Measurements from ENCODE around the gene GRK5.
A peak's percentile ranks its signal among the peaks of the same experiment; 100 is the strongest.
"Not testable (repeated sequence)": the region's sequence is repeated elsewhere in the genome, so short reads cannot be mapped to it uniquely, and the experiment has no call there.

Gene GRK5

DNA sequence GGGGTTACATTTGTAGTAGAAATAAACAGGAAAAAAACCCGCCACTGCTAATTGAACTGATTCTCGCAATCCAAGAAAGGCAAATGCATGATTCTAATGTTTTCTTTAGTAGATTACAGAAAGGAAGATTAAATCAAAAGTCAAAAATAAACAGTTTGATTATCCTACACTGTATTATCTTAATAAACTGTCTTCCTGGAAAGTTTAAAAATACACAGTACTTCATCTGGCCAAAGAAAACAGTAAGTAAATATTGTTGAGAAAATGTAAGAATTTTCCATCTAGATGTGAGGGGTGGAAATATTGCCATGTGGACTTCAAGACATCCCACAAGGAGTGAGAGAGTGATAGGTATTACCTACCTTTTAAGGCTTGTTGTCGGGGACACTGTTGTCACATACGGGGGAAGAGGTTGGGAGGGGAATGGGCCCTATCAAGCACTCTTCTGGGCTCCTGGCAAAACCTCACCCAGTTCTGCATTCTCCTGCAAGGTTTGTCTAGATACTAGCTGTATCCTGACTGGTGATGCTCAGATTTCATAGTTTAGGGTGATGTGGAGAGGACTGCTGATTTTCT lies 17.8 kb downstream of the GRK5 start:
- DNase-seq = no peak

DNA sequence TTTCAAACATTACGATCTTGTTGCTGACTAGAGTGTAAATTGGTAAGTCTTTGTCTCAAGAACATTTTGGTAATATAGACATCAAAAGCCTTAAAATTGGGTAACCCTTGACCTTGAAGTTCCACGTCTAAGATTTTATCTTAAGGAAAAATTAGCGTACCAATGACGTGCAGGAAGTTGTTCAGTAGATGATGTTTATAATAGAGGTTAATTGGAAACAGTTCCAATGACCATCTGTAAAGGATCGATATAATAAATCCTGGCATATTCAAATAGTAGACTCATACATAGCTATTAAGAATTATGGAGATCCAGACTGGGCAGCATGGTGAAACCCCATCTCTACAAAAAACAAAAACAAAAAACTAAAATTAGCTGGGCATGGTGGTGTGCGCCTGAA lies 20.5 kb downstream of the GRK5 start:
- DNase-seq = no peak

DNA sequence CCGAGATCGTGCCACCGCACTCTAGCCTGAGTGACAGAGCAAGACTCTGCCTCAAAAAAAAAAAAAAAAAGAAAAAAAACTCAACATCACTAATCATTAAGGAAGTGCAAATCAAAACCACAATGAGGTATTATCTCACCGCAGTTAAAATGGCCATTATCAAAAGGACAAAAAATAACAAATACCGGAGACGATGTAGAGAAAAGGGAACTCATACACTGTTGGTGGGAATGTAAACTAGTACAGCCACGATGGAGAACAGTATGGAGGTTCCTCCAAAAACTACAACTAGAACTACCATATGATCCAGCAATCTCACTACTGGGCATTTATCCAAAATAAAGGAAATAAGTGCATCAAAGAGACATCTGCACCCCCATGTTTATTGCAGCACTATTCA lies 24.3 kb downstream of the GRK5 start:
- DNase-seq = no peak

DNA sequence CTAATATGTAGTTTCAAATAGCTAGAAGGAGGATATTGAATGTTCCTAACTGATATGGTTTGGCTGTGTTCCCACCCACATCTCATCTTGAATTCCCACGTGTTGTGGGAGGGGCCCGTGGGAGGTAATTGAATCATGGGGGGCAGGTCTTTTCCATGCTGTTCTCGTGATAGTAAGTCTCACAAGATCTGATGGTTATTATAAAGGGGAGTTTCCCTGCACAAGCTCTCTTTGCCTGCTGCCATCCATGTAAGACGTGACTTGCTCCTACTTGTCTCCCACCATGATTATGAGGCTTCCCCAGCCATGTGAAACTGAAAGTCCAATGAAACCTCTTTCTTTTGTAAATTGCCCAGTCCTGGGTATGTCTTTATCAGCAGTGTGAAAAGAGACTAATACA lies 25.1 kb downstream of the GRK5 start:
- DNase-seq = not testable (repeated sequence)

DNA sequence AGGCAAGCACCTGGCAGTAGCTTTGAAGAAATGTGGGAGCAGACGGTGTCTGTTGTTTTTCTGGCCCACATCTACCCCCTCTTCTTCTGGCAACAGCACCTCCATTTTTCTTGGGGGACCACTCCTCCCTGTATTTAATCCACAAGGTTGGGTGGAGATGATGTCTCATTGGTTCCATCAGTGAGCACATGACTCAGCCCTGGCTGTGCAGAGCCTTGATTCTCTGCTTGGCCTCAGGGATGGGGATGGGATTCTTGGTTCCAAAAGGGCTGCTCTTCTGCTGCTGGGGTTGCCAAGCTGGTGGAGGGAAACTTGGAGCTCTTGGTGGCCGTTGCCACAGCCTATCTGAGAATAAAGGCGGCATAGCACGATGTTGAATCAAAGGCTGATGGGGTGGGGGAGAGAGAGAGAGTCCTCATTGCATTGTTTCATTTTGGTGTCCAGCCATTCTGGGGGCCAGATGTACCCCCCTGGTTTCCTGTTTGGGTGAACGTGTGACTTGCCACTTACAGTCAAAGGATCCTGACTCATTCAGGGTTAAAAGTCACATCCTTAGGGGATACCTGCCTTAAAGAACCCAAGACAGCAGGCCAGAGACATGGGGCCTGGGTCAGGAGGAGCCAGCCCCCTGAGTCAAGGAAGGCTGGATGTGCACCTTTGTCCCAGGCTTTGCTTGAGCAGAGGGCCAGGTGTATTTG lies 25.9 kb downstream of the GRK5 start:
- no peak for DNase-seq

DNA sequence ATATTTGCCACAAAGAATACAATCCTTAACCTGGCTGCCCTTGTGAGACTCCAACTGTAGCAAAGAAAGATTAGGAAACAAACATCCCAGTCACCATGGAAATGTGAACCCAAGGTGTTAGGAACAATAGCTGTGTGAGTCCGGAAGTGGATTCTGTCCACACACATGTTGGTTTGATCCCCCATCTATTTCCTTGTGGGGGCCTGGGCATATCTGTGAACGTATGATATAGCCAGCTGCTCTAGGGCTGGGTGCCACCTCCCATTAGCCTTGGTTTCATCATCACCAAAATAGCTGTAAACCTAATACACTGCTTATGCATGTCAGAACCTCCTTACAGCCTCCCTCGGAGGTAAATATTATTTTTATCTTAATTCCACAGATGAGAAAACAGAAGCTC lies 26.4 kb downstream of the GRK5 start:
- peak; percentile 68 for DNase-seq

DNA sequence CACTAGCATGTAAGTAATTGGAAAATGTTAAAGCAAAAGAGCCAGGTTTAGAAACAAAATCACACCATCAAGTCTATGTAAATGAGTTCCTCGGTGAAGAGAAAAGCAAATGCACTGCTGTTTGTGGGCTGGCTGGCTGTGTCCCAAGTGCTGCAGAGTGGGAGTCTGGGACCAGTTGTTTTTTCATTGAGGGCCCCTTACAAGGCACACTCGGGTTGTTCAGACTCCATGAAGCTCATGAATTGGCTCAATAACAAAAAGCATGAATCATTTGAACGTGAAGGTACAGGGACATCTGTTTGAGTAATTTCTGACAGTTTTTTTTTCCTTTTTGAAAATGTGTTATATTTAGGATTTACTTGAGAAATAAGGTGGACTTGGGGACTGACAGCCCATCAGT lies 28.0 kb downstream of the GRK5 start:
- DNase-seq = no peak

DNA sequence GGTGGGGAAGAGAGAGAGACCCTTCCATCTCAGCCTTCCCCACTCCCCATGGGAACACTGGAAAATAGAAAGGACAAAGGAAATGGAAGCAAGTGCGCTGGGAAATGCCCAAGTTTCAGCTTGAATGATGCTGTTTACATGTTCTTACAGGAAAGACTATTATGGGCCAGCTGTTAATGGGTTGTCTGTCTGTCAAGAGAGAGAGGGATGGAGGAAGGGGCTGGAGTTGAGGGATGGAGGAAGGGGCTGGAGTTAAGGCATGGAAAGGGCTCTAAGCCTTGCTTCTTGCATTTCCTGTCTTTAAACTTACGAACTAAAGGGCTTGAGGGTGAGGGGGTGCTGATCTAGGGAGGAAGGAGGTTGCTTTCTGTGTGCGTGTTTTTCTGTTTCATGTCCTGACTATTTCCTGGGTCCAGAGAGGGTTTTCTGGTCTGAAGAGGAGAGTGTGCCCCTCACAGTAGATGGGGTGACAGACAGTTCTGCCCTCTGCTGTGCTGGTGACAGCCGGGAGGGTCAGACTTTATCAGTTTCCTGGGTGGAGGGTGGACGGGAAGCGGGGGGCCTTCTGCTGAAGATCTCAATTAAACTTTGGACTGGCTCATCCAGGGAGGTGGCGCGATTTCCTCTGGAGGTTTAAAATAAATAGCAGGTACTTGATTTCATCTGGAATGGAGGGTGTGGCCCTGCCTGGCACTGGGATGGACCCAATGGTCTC lies 30.5 kb downstream of the GRK5 start:
- no peak for DNase-seq

DNA sequence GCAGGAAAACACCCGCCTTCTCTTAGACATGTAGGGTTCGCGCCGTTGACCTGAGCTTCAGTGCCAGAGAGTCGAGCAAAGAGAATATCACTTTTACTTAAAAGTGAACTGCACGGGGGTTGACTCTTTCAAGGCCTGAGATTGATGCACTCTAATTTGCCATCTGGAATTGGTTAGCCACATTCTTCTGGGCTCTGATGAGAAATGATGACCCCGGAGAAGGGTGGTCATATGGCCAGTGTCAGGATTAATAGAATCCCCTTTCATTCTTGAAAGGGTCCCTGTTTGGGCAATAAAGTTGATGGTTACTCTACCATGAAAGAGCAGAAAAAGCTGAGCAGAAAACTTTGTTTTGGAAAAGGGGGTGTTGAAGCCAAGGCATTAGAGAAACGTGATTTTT lies 31.2 kb downstream of the GRK5 start:
- DNase-seq = no peak

DNA sequence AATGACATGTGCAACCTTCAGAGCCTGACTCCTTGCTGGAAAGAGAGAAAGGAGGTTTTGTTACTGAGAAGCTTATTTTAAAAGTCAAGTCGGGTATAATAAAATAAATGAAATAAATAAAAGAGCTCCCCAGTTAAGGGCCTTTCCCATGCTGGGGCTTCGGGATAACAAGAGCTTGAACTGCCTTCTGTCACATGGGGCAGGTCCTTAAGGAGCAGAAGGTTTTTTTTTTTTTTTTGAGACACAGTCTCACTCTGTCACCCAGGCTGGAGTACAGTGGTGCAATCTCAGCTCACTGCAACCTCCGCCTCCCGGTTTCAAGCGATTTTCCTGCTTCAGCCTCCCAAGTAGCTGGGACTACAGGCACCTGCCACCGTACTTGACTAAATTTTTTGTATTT lies 31.6 kb downstream of the GRK5 start:
- DNase-seq = not testable (repeated sequence)

DNA sequence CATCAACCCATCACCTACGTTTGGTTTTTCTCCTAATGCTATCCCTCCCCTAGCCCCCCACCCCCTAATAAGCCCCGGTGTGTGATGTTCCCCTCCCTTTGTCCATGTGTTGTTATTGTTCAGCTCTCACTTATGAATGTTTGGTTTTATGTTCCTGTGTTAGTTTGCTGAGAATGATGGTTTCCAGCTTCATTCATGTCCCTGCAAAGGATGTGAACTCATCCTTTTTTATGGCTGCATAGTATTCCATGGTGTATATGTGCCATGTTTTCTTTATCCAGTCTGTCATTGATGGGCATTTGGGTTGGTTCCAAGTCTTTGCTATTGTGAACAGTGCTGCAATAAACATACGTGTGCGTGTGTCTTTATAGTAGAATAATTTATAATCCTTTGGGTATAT lies 32.3 kb downstream of the GRK5 start:
- not testable (repeated sequence) for DNase-seq

DNA sequence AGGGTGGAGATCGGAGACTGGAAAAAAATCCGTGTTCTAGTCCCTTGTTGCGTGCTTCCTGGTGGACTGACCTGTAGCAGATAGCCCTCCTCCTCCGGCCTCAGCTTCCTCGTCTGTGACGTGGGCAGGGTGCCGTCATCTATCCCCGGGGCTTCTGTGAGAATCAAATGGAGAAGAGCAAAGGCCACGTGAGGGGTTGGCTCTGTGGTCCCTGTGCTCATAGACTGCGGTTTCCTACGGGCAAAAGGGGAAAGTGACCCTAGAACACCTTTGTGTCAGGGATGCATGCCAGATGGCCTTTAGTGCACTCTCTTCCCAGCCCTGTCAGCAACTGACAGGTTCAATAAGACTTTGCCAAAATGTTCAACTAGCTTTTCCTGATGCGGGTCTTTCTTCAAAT lies 33.7 kb downstream of the GRK5 start:
- no peak for DNase-seq

DNA sequence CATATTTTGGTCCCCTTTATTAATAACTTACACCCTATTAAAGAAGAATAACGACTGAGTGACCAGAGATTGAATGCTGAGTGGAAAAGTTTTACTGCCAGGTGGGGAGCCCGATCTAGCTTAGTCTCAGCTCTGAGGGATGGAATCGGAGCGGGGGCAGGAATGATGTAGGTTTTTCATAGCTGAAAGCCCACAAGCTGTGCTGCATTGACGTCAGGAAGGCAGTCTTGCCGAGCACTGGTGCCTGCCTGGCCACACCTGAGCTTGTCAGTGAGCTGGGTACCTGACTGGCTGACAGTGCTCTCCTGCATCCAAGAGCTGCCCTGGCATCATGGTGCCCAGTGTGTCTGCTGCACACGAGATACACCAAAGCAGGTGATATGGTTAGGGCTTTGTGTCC lies 34.8 kb downstream of the GRK5 start:
- DNase-seq = no peak

DNA sequence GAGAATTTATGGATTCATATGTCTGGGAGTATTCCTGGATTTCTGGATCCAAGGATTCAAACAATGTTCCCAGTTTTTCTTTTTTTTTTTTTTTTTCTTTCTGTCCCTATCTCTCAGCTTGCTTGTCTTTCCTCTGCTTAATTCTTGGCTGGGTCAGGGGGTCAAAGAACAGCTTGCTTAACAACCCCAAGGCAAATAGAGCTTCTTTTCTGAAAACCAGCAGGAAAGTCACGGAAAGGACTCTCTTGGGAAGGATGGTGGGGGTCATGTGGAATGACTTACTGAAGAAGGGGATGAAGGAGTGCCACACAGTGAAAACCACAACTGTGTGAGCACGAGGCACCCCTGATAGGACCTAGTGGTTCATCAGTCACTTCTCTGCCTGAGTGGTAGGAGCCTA lies 36.1 kb downstream of the GRK5 start:
- DNase-seq = no peak

DNA sequence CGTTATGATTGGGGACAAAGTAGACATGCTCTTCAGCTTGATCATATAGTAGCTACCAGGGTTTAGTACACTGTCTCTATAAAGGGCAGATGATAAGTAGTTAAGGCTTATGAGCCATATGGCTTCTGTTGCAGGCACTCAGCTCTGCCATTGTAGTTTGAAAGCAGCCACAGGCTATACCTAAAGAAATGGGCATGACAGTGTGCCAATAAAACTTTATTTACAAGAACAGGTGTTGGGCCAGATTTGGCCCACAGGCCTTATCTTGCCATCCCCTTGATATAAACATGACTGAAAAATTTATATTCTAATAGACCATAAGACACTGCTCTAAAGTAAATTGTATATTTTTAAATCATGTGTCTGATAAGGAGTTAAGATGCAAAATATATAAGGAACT lies 36.6 kb downstream of the GRK5 start:
- DNase-seq = no peak

DNA sequence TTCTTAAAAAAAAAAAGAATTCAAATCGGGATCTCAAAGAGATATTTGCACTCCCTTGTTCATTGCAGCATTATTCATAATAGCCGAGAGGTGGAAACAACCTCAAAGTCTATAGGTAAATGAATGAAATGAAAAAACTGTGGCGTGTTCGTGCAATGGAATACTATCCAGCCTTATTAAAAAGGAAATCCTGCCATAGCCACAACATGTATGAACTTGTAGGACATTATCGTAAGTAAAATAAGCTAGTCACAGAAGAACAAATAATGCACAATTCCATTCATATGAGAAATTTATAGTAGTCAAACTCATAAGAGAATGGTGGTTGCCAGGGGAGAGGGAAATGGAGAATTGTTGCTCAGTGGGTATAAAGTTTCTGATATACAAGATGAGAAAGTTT lies 37.9 kb downstream of the GRK5 start:
- no peak for DNase-seq

DNA sequence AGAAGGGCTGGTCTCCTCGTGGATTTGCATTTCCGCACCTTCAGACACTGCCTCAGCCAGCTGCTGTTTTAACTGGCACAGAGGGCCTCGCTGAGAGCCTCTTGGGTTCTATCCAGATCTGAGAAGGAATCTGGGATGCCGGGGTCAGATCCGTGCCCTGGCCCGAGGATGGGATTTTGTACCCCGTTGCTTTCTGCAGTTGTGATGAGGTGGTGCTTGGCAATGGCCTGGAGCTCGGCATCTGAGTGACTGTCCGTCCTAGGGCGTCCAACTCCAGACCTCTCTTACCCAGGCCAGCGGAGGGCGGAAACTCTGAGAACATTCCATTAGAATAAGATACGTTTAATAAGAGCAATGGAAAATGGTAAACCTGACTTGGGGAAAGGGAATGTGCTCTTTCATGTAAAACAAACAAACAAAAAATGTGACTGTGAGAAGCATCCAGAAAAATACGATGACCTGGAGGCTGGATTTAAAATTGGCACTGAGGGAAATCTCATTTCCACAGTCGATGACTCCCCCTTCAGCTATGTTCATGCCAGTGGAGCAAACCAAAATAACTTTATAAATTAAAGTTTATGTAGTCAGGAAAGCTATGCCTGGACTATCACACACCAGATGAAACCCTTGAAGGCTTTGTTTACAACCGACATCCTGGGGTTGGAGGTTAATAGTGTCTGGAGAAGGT lies 39.6 kb downstream of the GRK5 start:
- peak; percentile 44 for DNase-seq

DNA sequence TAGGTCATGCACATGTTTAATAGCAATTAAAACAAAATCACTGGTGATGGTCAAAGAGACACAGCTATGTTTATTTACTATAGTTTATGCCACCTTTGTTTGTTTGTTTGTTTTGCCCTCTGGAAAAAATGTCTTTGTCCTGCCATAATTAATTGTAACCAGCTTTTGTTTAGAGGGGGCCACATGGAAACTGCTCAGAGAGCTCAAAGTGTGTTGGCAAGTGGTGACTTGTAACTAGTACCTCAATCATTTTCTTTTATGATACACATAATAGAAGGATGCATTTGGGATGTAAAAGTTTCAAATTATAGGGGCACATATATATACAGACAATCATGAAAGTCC lies 40.2 kb downstream of the GRK5 start:
- DNase-seq = no peak

DNA sequence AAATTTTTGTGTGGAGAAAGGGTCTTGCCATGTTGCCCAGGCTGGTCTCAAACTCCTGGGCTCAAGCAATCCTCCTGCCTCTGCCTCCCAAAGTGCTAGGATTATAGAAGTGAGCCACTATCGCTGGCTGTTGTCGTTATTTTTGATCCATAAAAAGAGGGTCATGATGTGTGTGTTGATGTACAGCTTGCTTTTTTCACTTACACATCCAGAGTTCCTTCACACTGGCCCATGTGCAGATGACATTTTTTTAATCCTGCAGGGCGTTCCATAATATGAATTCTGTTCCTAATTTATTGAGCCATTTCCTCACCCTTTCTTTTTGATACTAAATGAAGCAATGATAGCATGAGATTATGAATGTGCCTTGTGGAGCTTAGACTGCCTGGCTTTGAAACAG lies 40.8 kb downstream of the GRK5 start:
- DNase-seq = no peak

DNA sequence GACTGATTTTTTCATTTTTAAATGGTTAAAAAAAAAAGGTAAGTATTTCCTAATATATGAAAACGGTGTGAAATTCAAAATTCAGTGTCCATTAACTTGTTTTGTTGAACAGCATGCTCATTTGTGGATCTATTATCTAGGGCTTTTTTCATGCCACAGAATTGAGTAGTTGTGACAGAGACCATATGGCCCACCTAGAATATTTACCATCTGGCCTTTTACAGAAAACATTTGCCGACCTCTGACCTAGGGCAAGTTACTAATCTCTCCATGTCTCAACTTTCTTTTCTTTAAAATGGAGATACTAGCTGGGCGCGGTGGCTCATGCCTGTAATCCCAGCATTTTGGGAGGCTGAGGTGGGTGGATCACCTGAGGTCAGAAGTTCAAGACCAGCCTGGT lies 41.3 kb downstream of the GRK5 start:
- no peak for DNase-seq

DNA sequence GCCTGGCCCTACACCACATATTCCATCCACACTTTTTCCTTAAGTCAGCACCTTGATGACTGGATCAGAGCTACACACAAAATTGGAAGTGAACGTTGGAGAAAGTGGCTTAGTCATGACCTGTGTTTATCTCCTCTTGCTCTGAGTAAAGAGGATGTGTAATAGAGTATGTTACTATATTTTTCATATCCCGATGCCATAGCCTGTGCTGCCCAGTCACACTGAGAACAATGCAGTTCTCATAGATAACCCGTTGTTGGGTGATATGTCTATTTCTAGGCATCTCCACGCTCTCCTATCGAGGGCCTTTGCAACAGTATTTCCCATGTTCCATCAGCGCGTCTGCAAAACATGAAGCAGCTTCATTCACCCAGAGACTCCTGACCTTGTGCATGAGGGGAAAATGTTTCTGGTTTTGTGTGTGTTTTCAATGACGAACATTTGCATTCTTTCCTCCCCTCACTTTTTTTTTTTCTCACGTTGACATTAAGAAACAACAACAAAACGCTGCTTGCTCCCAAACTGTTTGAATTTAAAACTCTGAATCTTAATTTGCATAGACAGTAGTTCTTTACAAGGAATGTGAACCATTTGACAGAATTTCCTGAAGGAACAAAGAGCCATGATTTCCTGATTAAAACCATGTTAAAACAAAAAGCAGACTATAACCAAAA lies 43.4 kb downstream of the GRK5 start:
- no peak for DNase-seq

DNA sequence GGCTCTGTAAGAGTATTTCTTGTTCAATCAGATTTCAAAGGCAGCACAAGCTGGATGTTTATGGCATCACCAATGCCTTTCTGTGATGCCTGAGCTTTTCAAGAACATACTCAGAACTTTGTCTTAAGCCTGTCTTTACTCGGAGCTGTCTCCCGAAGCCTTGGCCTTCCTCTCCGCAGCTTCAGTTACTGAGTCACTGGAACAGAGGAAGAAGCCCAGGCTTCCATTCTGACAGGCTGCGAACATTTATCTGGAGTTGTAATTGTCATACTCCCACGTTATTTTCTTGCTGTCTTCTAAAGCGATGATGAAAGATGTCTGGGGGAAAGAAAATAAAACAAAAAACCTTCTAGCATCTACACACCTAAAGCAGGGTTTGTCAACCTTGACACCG lies 43.9 kb downstream of the GRK5 start:
- DNase-seq = no peak

DNA sequence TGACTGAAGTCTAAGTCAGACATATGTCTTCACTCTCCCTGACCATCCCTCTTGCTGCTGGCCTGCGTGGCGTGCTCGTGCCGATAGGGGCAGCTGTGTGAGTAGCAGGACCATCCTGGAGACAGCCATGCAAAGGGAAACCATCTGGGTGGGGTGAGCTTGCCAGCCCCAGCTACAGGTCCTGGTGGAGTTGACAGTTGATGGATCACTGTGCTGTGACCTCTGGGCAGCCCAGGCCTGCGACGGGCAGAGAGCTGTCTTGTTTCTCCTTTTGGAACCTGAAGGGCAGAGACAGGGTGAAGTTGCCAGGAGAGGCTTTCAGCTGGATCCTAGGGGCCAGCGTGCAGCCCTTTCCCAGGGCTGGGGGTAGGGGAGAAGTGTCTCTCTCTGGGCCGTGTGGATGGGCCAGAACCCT lies 44.7 kb downstream of the GRK5 start:
- no peak for DNase-seq
